ENCODE results near the gene BNIP3. TPM values are rescaled to one million over a fixed set of nuclear protein-coding genes. Genes with fewer than 3 reads are reported as not detected.

The BNIP3 gene, protein sequence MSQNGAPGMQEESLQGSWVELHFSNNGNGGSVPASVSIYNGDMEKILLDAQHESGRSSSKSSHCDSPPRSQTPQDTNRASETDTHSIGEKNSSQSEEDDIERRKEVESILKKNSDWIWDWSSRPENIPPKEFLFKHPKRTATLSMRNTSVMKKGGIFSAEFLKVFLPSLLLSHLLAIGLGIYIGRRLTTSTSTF
- total RNA-seq, result 356 and 360 TPM in 2 replicates

GRCh38 chr10:131981429-131982184 lies at the start of gene BNIP3:
Gene BNIP3 (minus strand): TSS chr10:131981923. CDS start chr10:131981806, 117 bp downstream.

Other genes starting within 250 kb of the BNIP3 start
- gene PPP2R2D, start 80.9 kb downstream of the BNIP3 start, total RNA-seq, result 22.9 and 38.2 TPM in 2 replicates
- gene JAKMIP3, start 84.0 kb upstream of the BNIP3 start, total RNA-seq, result 0.30 and 0.32 TPM in 2 replicates
- 6.3 and 33.0 TPM in 2 replicates for gene DPYSL4, start 205.0 kb upstream of the BNIP3 start, total RNA-seq